DMS53 (cell line): ENCODE results near the gene UGT1A1.
A peak's percentile ranks its signal among the peaks of the same experiment; 100 is the strongest.

Experiments used
- DNase-seq: peaks from one replicate; lab custom pipeline; 2025; lab: John Stamatoyannopoulos, UW

The UGT1A1 gene

GRCh38 chr2:233758141-233758540 is 1.9 kb upstream of the UGT1A1 start:
- no peak for DNase-seq

GRCh38 chr2:233758849-233759248 is 1.2 kb upstream of the UGT1A1 start:
- no peak for DNase-seq

- DNase-seq = no peak
Observed at GRCh38 chr2:233761040-233761769, 1.1 kb downstream of the UGT1A1 start.

- DNase-seq = no peak
Observed at GRCh38 chr2:233764264-233764663, 4.2 kb downstream of the UGT1A1 start.

GRCh38 chr2:233764761-233765160 is 4.7 kb downstream of the UGT1A1 start:
- DNase-seq = no peak

- no peak for DNase-seq
Observed at GRCh38 chr2:233766416-233766815, 6.3 kb downstream of the UGT1A1 start.

- peak; percentile 24 for DNase-seq
Observed at GRCh38 chr2:233768076-233768475, 8.0 kb downstream of the UGT1A1 start.

GRCh38 chr2:233769260-233769659 is 9.2 kb downstream of the UGT1A1 start:
- DNase-seq = no peak

- no peak for DNase-seq
Observed at GRCh38 chr2:233772153-233772552, 12.1 kb downstream of the UGT1A1 start.

- DNase-seq = no peak
Observed at GRCh38 chr2:233772583-233772982, 12.5 kb downstream of the UGT1A1 start.

GRCh38 chr2:233773854-233774253 is 13.8 kb downstream of the UGT1A1 start:
- DNase-seq = no peak

GRCh38 chr2:233775414-233775813 is 15.3 kb downstream of the UGT1A1 start:
- no peak for DNase-seq

- no peak for DNase-seq
Observed at GRCh38 chr2:233778030-233778429, 18.0 kb downstream of the UGT1A1 start, which contains the start of gene MROH2A. TSS of gene MROH2A (plus strand) at chr2:233778330. CDS start at chr2:233779359, 1,029 bp downstream.

- DNase-seq = no peak
Observed at GRCh38 chr2:233779722-233780121, 19.7 kb downstream of the UGT1A1 start.

- no peak for DNase-seq
Observed at GRCh38 chr2:233780771-233781170, 20.7 kb downstream of the UGT1A1 start.

- DNase-seq = no peak
Observed at GRCh38 chr2:233789554-233789953, 29.5 kb downstream of the UGT1A1 start.

GRCh38 chr2:233791151-233791882 is 31.2 kb downstream of the UGT1A1 start:
- DNase-seq = no peak

- DNase-seq = peak; percentile 42
Observed at GRCh38 chr2:233791883-233792329, 31.8 kb downstream of the UGT1A1 start.

GRCh38 chr2:233792720-233793119 is 32.6 kb downstream of the UGT1A1 start:
- DNase-seq = peak; percentile 23

- DNase-seq = peak; percentile 8
Observed at GRCh38 chr2:233793465-233794127, 33.5 kb downstream of the UGT1A1 start.

GRCh38 chr2:233794128-233794658 is 34.1 kb downstream of the UGT1A1 start:
- DNase-seq = no peak

- DNase-seq = no peak
Observed at GRCh38 chr2:233795735-233796171, 35.7 kb downstream of the UGT1A1 start.
